IPS DF 19.7 (cell line): Measurements from ENCODE around the gene PNPLA6.

Experiments used
- DNase-seq: peaks from one replicate; pipeline ENCODE4 v3.0.0-alpha.2; 2013; ENCODE audit warnings: low read depth, low spot score

PNPLA6 gene

GRCh38 chr19:7535047-7535997 lies at the start of gene PNPLA6:
TSS of gene PNPLA6 (plus strand) at chr19:7535717. CDS start at chr19:7535789, 72 bp downstream.
- no peak for DNase-seq

DNA sequence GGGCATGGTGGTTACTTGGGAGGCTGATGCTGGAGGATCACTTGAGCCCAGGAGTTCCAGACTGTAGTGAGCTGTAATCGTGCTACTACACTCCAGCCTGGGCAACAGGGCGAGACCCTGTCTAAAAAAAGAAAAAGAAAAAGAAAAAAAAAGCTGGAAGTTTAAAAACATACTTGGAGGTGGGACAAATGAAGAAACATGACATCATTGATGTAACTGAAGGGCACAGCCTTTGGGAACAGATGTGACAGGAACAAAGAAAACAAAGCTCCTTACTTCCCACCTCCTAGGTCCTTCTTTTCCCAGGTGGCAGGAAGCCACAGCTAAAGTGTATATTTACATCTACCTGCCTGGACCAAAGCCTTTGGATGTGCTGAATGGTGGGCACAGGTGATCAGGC lies 48.6 kb upstream of the PNPLA6 start:
- DNase-seq: no peak

- DNase-seq: no peak
These were observed 46.7 kb upstream of the PNPLA6 start, which contains the start of gene PEX11G for GRCh38 chr19:7488736-7489353. TSS of gene PEX11G (minus strand) at chr19:7489035. CDS start at chr19:7489010, 25 bp downstream.

GRCh38 chr19:7489609-7490044 lies 45.9 kb upstream of the PNPLA6 start:
- DNase-seq: no peak

GRCh38 chr19:7492142-7492541 lies 43.4 kb upstream of the PNPLA6 start:
- DNase-seq: no peak

DNA sequence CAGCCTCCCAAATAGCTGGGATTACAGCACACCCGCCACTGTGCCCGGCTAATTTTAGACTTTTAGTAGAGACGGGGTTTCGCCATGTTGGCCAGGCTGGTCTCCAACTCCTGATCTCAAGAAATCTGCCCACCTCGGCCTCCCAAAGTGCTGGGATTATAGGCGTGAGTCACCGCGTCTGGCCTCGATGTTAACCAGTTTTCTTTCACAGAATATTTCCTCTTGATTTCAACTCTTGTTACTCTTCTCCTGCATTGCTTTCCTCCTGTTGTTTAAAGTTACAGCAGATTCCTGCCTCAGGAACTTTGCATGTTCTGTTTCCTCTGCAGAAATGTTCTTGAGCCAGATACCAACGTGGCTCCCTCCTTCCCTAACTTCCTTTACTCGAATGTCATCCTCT lies 43.0 kb upstream of the PNPLA6 start:
- no peak for DNase-seq

DNA sequence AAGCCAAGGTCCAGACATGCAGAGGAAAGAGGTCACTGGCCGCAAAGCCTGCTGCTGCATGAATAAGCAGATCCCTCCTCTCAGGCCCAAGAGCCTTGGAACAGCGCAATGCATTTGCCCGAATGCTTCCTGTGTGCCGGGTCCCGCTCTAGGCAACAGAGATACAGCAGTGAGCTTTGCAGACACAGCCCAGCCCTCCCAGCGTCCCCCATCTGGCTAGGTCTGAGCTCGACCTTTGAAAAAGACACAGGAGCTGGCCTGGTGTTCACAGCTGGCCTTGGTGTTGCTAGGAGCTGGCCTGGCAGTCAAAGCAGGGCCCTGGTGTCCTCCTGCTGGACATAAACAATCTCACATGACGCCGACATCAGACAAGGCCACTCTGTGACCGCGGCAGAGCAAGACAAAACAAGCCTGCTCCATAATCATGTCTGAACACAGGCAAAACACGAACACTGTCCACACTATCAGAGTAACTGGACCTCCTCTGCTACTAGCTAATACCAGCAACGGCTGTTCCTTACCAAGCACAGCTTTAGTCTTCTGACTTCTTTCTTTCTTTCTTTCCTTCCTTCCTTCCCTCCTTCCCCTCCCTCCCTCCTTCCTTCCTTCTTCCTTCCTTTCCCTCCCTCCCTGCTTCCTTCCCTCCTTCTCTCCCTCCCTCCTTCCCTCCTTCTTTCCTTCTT lies 41.0 kb upstream of the PNPLA6 start:
- no peak for DNase-seq

- no peak for DNase-seq
These were observed 38.2 kb upstream of the PNPLA6 start for GRCh38 chr19:7497292-7497691.

DNA sequence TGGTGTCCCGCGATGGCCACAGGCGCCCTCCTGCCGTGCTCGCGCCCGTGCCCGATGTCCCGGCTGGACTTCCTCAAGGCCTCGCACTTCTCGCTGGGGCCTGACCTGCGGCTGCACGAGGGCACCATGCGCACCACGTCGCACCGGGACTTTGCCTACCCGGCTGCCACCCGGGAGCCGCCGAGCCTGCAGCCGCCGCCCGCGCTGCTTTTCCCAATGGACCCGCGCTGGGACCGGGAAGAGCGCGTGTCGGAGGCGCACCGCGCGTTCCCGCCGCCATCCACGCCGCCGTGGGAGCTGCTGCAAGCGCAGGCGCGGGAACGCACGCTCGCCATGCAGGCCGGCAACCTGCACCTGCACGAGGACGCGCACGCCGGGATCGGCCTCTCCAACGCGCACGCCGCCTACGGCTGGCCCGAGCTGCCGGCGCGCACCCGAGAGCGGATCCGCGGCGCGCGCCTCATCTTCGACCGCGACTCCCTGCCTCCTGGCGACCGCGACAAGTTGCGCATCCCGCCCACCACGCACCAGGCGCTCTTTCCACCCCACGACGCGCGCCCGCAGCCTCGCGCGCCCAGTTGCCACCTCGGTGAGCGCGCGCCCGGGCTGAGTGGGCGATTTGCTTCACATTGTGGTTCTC lies 34.6 kb upstream of the PNPLA6 start:
- no peak for DNase-seq

GRCh38 chr19:7502552-7502951 lies 33.0 kb upstream of the PNPLA6 start:
- DNase-seq: no peak

- no peak for DNase-seq
These were observed 30.8 kb upstream of the PNPLA6 start for GRCh38 chr19:7504684-7505083.

DNA sequence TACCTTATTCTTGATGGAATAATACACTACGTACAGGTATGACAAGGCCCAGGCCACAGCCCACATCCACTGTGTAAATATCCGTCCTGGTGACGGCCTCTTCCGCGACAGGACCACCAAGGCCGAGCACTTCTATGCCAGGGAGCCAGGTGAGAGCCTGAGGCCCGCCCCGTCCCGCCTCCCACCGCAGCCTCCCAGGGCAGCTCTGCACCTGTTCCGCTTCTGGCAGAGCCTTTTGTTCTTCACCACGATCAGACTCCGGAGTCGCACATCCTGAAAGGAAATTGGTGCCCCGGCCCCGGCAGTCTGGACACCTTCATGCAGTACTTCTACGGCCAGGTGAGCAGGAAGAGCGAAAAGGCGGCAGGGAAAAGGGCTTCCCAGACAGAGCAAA lies 30.2 kb upstream of the PNPLA6 start:
- no peak for DNase-seq

GRCh38 chr19:7505682-7506384 lies 29.7 kb upstream of the PNPLA6 start:
- no peak for DNase-seq

DNA sequence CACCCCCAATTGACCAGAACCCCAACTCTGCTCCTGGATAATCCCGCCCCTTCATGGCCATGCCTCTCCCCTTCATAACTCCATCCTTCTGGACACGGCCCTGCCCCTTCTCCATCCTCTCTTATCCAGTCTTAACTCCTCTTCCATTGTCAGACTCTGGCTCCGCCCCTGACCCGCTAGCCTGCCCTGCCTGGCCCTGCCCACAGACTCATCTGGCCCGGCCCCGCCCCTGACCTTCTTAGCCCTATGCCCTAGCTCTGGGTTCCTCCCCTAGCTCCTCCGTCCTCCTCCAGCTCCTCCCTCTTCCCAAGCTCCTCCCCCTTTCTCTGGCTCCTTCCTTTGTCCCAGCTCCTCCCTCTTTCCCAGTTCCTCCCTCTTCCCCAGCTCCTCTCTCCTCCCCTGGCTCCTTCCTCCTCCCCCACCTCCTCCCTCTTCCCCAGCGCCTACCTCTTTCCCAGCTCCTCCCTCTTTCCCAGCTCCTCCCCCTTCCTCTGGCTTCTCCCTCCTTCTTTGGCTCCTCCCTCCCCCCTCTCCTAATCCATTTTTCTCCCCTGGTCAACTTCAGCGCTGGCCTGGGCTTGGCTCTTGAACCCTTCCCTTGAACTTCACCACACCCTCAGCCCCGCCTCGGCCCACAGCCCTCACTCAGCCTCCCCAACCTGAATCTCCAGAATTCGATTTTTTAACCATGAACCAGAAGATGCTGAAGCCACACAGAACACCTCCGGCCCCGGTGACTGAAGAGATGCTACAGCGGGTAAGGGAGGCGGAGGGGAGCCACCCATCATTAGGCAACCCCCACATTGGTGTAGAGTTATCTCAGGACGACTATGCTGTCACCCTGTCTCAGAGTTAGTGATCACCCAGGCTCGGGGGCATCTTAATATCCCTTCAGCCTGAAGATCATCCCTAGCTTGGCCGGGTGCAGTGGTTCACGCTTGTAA lies 28.9 kb upstream of the PNPLA6 start:
- peak; percentile 94 for DNase-seq

GRCh38 chr19:7507884-7508283 lies 27.6 kb upstream of the PNPLA6 start:
- no peak for DNase-seq

DNA sequence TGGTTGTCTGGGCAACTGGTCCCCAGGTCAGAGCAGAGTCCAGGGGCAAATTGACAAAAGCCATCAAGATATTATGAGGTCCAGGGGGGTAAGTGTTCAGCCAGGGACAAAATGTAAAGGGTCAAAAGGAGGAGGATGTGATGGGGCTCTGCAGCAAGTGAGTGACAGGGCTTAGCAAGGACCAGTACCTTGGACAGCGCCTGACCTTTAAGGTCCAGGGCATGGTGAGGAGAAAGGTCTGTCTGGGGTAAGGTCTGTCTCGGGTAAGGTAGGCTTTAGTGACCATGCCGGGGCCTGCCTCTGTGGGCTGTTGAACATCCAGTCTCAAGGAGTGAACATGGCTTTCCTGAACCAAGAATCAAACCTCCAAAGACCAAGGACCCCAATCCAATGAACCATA lies 25.9 kb upstream of the PNPLA6 start:
- no peak for DNase-seq

GRCh38 chr19:7512400-7512851 lies 23.1 kb upstream of the PNPLA6 start:
- DNase-seq: no peak

- no peak for DNase-seq
These were observed 21.5 kb upstream of the PNPLA6 start for GRCh38 chr19:7513809-7514642.

- DNase-seq: no peak
These were observed 20.3 kb upstream of the PNPLA6 start for GRCh38 chr19:7515110-7515644.
